Calu3 (cell line): ENCODE results near the gene FAM209B. TPM values are rescaled to one million over a fixed set of nuclear protein-coding genes. Genes with fewer than 3 reads are reported as not detected.

Experiments
- BruUV-seq: library from RNA; stranded (reverse); fragments of 400-500 nt; replicated peaks from 2 replicates; lab custom pipeline; 2021; lab: Mats Ljungman, UMichigan
- CTCF ChIA-PET: fragments of 300-600 bp; sonication (Branson Sonifier 250); formaldehyde crosslinking; loops from one replicate; lab custom pipeline; 2022; ENCODE audit warnings: antibody characterized with exemption; lab: Charles Lee
- DNase-seq: peaks from one replicate; pipeline ENCODE4 v3.0.0; 2022
- H3K27ac Mint-ChIP-seq: one replicate; pipeline ENCODE4 v1.8.0; 2022; ENCODE audit warnings: mixed read lengths; ENCODE audit not compliant: unreplicated experiment
- H3K27me3 Mint-ChIP-seq: one replicate; pipeline ENCODE4 v1.8.0; 2022; ENCODE audit warnings: mixed read lengths; ENCODE audit not compliant: unreplicated experiment
- H3K36me3 Mint-ChIP-seq: one replicate; pipeline ENCODE4 v1.8.0; 2022; ENCODE audit warnings: mild to moderate bottlenecking, moderate library complexity, mixed read lengths; ENCODE audit not compliant: insufficient read depth, unreplicated experiment
- H3K4me1 Mint-ChIP-seq: one replicate; pipeline ENCODE4 v1.8.0; 2022; ENCODE audit warnings: mild to moderate bottlenecking, low read depth, mixed read lengths; ENCODE audit not compliant: unreplicated experiment
- H3K4me3 Mint-ChIP-seq: one replicate; pipeline ENCODE4 v1.8.0; 2022; ENCODE audit warnings: mild to moderate bottlenecking, low read depth, moderate library complexity, mixed read lengths; ENCODE audit not compliant: unreplicated experiment
- H3K9me3 Mint-ChIP-seq: one replicate; pipeline ENCODE4 v1.8.0; 2022; ENCODE audit warnings: low read depth, mixed read lengths; ENCODE audit not compliant: unreplicated experiment
- intact Hi-C: fragments of 100-400 bp; cut with micrococcal nuclease; formaldehyde crosslinking; loops from one replicate; pipeline ENCODE4 v1.10.0; 2022; ENCODE audit not compliant: unreplicated experiment
- total RNA-seq: library from RNA; stranded (reverse); gene quantifications from 2 replicates; pipeline ENCODE4 v1.2.3, GENCODE V29; 2022
- TF ChIP-seq, protein P1 (sequence below): fragments of 200-600 bp; IDR thresholded peaks from one replicate; pipeline ENCODE4 v1.8.0; 2022; ENCODE audit warnings: antibody characterized with exemption; ENCODE audit not compliant: unreplicated experiment

FAM209B gene
- total RNA-seq, 1 experiment from 2014 or later: not detected

DNA sequence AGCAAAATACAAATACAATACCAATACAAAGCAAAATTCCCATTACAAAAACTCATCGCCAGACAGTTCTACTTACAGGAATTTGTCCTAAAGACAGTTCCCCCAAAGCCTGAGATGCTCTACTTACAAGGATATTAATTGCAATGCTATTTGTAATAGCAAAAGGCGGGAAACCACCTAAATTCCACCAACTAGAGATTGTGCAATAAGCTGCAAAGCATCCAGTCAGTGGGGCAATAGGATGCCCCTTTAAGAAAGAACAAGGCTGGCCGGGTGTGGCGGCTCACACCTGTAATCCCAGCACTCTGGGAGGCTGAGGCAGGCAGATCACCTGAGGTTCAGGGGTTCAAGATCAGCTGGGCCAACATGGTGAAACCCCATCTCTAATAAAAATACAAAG, 39.1 kb downstream of the FAM209B start:
- CTCF ChIA-PET: no interaction called here
- H3K27me3 Mint-ChIP-seq: peaks cover 39% of the 10 kb centered on the region
- H3K27ac Mint-ChIP-seq: no peak overlapping the region
- H3K36me3 Mint-ChIP-seq: peaks cover 5% of the 10 kb centered on the region
- TF ChIP-seq, protein P1, sequence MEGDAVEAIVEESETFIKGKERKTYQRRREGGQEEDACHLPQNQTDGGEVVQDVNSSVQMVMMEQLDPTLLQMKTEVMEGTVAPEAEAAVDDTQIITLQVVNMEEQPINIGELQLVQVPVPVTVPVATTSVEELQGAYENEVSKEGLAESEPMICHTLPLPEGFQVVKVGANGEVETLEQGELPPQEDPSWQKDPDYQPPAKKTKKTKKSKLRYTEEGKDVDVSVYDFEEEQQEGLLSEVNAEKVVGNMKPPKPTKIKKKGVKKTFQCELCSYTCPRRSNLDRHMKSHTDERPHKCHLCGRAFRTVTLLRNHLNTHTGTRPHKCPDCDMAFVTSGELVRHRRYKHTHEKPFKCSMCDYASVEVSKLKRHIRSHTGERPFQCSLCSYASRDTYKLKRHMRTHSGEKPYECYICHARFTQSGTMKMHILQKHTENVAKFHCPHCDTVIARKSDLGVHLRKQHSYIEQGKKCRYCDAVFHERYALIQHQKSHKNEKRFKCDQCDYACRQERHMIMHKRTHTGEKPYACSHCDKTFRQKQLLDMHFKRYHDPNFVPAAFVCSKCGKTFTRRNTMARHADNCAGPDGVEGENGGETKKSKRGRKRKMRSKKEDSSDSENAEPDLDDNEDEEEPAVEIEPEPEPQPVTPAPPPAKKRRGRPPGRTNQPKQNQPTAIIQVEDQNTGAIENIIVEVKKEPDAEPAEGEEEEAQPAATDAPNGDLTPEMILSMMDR: no peak
- no peak for DNase-seq
- peaks cover 2% of the 10 kb centered on the region for H3K9me3 Mint-ChIP-seq
- H3K4me1 Mint-ChIP-seq: no peaks in the 10 kb centered on the region
- intact Hi-C loops: loop anchor here (10.0 kb wide), 2 partner anchors 63 to 1887 kb away; no protein-coding TSS in a partner anchor
- no peak overlapping the region for H3K4me3 Mint-ChIP-seq
- no TSS peak for BruUV-seq

DNA sequence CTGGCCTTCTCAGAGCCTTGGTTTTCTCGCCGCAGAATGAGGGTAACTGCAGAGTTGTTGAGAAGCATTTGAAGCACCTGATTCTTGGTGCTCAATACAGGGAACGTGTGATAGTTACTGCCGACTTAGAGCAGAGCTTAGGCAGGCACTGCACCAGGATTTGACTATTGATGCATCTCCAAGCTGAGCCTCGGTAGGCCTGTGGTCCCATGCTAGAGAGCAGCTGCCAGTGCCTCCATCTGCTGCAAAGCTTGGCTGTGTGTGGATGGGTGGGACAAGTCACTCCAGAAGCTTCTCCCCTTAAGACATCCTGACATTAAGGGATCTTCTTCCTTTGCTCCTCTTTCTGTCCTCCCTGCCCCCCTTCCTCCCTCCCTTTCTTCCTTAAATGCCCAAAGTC, 40.9 kb downstream of the FAM209B start:
- peaks cover 2% of the 10 kb centered on the region for H3K9me3 Mint-ChIP-seq
- no peak overlapping the region for H3K27ac Mint-ChIP-seq
- peaks cover 39% of the 10 kb centered on the region for H3K27me3 Mint-ChIP-seq
- no peak overlapping the region for H3K4me3 Mint-ChIP-seq
- H3K36me3 Mint-ChIP-seq: peaks cover 5% of the 10 kb centered on the region
- BruUV-seq: no TSS peak
- no peak for DNase-seq
- no peaks in the 10 kb centered on the region for H3K4me1 Mint-ChIP-seq
- CTCF ChIA-PET: no interaction called here
- TF ChIP-seq, protein P1: no peak
- intact Hi-C loops: loop anchor here (10.0 kb wide), 2 partner anchors 61 to 1889 kb away; no protein-coding TSS in a partner anchor

DNA sequence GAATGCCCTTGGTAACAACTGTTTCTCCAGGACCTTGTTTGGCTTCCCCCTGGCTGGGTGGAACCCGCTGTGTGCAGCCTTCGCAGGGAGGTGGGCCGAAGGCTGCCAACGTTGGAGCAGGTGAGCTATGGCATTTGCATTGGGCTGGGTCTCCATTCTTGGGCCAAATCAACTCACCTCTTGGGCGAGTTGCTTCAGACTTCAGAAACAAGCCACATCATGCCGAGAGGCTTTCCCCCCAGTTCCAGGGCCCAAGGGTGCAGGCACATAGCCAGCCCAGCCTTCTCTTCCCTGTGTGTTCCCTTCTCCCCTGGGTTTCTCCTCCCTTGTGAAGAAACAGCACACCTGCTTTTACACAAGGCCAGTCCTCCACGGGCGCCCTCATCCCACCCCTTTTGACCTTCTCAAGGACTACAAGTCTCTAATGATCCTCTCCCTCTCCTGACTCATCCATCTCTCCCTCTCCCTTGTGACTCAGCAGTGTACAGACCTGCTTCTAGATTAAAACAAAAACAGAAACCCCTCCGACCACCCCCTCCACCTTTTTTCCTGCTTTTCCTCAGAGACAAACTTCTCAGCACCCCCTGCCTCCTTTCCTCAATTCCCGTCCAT, 41.6 kb downstream of the FAM209B start:
- CTCF ChIA-PET: no interaction called here
- Mint-ChIP-seq H3K9me3 (peaks cover 2% of the 10 kb centered on the region), H3K27me3 (peaks cover 39% of the 10 kb centered on the region), H3K36me3 (peaks cover 5% of the 10 kb centered on the region), H3K4me3 (no peak overlapping the region), H3K27ac (no peak overlapping the region), H3K4me1 (no peaks in the 10 kb centered on the region)
- no TSS peak for BruUV-seq
- DNase-seq: no peak
- TF ChIP-seq, protein P1: no peak
- intact Hi-C loops: loop anchor here (10.0 kb wide), 2 partner anchors 60 to 1890 kb away; no protein-coding TSS in a partner anchor

DNA sequence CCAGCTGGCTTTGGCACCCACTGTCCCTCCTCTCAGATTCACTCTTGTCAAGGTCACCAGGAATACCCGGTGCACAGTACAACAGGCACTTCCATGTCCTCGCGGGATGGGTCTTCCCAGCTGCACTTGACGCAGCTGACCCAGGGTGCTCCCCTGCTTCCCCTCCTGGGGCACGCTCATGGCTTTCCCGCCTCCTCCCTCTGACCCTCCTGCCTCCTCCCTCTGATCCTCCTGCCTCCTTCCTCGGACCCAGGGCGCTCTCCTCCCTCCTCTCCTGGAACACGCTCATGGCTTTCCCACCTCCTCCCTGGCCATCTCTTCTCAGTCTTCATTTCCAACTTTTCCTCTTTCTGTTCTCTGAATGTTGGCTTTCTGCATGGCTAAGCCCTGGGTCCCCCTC, 42.1 kb downstream of the FAM209B start:
- Mint-ChIP-seq H3K9me3 (peaks cover 2% of the 10 kb centered on the region), H3K36me3 (peaks cover 5% of the 10 kb centered on the region), H3K4me3 (no peak overlapping the region), H3K4me1 (no peaks in the 10 kb centered on the region), H3K27me3 (peaks cover 39% of the 10 kb centered on the region), H3K27ac (no peak overlapping the region)
- intact Hi-C loops: loop anchor here (10.0 kb wide), 2 partner anchors 60 to 1890 kb away; no protein-coding TSS in a partner anchor
- TF ChIP-seq, protein P1: no peak
- BruUV-seq: no TSS peak
- CTCF ChIA-PET: no interaction called here
- no peak for DNase-seq
